Germinal center (tissue), 1 donor: ENCODE results near the gene TRMT44.
A peak's percentile ranks its signal among the peaks of the same experiment; 100 is the strongest.
"Not testable (repeated sequence)": the region's sequence is repeated elsewhere in the genome, so short reads cannot be mapped to it uniquely, and the experiment has no call there.

Experiments
- DNase-seq: peaks from one replicate; pipeline ENCODE4 v3.0.0; 2012; ENCODE audit warnings: mixed read lengths, low spot score

The TRMT44 gene

DNA sequence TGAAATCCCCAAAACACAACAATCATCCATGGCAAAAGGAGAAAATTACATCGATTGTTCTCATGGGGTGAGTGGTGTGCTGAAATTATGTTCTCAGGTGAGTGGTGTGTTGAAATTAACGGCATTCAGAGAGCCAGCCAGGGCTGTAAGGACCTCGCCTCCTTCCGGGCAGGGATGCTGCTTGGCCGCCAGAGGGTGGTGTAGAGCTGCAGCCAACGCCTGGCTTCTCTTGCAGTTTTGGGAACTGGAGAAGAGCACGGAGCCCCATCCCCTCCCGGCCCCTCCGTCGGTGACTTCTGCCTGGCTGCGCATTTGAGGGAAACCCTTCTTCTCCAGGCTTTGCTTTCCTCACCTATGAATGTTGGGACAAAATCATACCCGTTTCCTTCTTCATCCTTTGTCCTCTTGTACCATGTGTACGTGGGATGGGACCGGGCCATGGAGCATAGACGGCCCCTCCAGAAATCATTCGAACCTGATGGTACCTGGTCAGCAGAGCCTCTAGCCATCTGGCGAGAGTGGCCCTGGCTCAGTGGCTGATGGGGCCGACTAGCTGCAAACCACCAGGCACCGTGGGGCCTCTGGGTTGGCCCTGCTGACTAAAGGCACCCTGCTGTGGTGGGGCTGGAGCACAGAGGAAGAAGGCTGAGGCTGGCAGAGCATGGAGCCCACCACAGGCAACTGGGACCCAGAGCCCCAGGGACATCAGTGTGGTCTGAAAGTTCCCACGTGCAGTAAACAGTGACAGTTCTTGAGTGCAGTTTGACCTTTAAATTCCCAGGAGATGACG lies 28.4 kb downstream of the TRMT44 start:
- DNase-seq: peak; percentile 65

DNA sequence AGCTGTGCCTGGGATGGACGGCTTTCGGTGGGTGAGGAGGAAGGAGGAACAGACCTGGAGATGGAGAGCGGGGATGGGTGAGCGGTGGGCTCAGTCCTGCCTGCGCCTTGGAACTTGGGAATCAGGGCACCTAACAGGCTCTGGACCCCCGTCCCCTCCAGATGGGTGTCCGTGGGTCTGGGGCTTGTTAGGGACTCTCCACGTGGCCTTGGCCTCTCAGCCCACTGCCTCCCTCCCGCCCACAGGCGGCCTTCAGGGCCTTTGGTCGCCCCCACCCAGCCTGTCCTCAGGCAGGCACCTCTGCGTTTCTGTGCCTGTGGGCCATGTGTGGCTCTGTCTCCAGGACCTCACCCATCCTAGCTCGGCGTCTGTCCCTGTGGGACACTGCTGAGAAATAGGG lies 29.0 kb downstream of the TRMT44 start:
- no peak for DNase-seq

DNA sequence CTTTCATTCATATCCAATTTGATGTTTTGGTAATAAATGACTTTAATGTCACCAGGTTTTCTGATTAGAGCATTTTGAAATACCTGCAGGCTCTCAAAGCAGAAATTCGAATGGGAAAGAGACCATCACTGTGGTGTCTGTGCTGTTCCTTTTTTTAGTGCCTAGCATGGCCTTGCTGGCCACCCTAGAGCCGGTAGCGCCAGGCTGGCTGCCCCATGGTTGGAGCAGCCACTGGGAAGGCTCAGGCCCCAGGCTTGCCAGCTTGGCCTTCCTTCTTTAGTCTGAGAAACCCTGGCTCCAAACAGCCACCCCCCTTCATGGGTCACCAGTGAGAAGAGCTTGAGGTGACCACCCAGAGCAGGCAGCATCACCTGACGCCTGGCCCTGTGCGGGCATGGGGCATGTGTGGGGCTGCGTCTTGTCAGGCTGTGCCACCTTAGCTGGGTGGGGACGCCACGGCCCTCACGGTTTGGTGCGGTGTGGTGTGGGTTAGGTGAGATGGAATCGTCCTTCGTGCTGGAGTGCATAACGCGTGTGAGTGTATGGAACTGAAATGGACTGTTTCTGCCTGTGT lies 30.0 kb downstream of the TRMT44 start:
- no peak for DNase-seq

DNA sequence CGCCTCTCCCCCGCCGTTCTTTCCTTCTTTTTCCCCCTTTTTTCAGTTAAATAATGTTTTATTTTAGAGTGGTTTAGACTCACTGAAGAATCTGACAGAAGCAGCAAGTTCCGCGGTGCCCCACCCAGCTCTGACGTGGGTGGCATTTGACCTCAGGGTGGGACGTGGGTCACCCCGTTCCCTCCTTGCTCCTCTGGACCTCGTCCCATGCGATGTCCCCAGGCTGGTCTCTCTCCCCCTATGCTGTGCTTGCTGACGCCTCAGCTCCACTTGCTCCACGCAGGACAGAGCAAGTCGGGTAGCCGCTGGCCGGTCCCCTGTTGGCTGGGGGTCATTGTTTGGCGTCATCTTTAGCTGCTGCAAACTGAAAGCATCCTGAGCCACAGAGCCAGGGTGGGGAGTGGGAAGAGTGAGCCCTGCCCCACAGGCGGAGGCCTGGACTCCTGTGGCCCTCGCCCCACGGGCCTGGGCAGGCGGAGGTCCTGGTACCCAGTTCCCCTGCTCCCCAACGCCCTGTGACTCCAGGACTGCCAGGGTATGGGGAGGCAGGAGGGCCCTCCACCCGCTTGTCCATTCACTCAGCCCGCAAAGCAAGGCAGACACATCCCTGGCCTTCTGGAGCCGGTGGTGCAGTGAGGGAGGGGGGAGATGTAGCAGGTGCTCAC lies 30.8 kb downstream of the TRMT44 start:
- no peak for DNase-seq

DNA sequence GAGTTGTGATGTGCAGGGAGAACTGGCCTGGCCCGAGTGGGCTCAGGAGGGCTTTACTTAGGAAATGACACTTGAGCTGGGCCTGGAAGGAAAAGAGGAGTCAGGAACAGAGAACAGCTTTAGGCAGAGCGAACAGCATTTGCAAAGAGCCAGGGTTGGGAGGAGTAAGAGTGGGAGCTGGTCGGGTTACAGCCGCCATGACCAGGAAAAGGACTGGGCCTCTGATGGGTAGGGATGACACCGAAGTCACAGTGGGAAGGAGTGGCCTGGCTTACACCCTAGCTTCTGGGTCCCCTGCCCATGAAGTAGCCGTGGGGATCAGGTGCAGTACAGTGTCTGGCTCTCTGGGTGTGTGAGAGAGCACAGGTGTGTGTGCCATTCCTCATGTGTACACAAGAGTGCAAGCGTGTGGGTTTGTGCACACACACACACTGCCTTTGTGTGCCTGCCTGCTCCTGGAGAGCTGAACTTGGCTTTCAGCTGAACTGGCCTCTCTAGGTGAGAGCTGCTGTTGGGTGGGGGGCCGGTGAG lies 31.6 kb downstream of the TRMT44 start:
- DNase-seq: no peak

DNA sequence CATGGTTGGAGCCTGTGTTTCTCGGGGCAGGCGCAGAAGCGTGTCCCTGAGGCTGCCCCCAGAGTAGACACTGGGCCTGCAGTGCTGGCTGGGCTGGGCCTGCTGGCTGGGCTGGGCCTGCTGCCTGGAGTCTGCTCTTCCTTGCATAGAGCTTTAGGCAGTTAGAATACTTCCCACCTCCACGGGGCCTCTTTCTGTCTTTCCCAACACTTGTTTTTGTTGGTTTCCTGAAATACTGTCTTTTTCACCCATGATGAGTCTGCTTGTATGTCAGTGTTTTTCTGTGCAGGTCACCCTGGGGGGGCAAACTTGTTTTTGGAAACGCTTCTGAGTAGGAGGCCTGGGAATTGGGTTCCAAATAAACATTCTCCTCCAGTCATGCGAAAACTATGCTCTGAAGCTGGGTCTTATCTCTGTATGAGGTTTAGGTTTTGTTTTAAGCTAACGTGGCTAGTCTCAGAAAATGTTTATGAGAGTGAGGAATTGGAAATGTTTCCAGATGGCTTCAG lies 32.2 kb downstream of the TRMT44 start:
- no peak for DNase-seq

DNA sequence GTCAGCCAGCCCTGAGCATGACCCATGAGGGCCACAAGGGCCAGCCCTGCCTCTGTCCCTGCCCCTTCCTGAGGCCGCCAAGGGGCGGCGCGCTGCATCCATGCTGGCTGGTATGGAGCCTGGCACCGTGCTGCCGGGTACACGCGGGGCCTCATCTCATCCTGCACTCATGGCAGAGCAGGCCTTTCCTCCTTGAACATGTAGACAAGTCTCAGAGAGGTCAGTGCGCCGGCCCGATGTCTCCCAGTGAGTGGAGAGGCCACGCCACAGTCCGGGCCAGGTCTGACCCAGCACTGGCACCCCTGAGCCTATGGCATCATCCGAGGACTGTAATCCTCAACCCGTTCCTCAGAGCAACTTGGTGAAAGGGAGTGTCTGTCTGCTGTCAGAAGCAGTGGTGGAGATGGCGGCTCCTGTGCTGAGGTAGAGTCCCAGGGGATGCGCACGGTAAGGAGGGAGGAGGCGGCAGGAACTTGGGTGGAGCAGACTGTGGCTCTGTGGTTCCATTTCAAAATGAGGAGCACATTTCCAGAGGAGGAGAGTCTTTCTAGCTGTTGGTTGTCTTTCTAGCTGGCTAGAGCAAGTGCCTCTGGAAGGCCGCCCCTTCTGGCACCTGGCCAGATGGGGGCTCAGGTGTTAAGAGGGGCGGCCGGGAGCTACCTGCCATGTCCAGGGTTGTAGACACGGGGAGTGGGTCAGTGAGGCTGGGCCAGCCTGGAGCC lies 32.8 kb downstream of the TRMT44 start:
- no peak for DNase-seq

DNA sequence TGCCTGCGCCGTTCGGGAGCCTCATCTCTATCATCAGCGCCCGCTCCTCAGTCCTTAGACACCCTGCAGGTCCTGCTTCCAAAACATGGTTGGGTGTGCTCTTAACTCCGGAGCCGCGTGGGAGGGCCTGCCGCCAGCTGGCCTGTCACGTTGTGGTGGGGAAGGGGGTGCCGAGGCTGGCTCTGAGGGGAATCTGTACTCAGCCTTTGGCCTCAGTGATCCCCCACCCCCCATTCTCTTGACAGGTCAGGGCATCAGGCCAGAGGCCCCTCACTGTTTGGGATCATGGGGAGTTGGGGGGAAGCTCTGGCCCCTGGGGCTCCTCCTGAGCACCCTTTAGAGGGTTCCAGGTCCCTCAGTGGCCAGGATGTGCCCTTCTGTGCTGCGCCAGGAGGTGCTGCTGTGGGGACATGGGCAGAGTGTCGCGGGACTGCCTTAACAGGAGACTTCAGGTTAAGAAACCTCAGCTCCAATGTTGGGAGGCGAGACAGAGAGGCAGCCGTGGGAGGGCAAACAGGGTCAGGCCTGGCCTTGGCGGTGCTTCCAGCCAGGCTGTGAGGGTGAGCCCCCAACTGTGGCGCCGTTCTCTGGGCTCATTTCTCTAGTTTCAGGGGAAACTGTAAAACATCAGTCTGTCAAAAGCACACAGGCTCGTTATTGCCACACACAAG lies 33.5 kb downstream of the TRMT44 start:
- DNase-seq: no peak

DNA sequence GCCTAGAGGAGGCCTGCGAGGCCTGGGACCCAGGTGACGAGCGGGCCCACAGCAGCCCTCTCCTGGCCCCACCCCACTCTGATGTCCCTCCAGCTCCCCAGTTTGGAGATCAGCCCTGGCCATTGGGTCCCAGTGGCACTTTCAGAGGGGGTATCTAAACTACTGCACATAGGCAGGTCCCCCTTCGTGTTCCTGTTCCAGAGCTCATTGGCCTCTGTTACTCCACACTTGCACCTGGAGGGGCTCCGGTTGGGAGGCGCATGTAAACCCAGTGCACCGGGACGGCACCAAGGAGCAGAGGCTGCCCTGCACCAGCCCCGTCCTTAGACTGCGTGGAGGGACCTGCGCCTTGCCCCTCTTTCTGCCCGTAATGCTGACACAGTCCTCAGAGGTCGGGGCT lies 34.3 kb downstream of the TRMT44 start:
- no peak for DNase-seq

DNA sequence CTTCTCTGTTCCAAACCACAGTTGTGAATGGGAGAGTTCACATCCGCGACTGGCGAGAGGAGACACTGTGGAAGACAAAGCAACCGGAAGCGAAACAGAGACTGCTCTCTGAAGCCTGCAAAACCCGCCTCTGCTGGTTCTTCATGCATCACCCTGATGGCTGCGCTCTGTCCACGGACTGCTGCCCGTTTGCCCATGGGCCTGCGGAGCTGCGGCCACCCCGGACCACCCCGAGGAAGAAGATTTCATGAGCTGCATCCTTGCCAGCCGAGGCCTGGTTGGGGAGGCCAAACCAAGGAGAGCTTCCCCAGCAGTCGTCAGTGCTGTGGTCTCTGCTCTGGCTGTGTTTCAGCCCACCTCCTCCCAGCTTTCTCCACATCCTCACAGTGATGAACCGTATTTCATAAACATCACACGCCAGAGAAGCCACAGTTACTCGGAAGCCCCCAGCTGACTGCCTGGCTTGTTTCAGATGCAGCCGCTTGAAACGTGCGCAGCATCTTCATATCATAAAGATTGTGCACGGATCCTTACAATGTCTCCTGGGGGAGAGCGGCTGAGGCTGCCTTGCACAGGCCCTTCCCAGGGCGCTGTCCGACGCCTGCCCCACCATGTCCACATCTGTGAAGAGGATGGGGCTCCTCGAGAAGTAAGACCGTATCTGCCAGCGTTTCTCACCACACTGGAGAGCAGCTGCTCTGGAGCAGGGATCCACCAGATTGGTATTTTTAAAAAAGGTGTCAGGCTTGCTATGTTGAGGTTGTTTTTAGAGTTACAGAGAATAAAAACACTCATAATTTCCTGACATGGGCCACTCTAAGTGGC lies 35.4 kb downstream of the TRMT44 start:
- DNase-seq: no peak

DNA sequence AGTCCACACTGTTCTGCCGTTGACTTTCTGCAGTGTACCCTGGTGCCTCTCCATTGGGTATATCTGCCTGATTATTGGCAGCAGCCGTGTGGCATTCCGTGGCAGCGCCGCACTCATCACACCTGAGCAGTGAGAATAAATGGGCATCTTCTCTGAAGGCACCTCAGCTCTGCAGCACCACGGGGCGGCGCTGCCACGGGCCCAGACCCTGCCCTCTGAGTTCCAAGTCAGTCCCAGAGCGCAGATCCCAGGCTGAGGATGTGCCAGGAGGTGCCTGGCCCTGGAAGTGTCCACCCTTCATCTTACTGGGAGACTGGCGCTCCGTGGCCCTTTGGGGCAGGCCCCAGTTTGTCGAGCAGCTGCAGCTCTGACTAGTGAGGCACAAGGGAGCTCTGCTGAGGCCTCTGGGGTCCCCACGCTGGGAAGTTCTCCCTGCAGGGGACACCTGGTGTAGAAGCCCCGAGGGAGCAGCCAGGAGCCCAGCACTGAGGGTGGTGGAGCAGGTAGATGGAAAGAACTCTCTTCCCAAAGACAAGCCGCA lies 36.6 kb downstream of the TRMT44 start:
- DNase-seq: no peak

DNA sequence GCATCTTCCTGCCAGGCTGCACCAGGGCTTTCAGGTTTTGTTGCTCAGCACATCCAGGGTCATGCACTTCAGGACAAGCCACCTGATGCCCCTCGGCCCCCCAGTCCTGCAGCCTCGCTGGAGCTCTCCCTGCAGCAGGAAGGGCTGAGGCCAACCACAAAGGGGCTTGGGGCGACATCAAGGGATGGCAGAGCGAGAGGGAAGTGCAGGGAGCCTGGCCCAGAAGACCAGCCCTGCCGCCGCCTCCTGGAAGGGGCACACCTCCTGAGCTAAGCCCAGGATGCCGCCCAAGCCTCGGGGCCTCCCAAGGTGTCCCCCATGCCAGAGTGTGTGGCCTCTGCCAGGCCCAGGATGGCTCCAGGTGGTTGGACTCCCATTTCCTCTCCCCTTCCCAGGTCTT lies 37.1 kb downstream of the TRMT44 start:
- no peak for DNase-seq

DNA sequence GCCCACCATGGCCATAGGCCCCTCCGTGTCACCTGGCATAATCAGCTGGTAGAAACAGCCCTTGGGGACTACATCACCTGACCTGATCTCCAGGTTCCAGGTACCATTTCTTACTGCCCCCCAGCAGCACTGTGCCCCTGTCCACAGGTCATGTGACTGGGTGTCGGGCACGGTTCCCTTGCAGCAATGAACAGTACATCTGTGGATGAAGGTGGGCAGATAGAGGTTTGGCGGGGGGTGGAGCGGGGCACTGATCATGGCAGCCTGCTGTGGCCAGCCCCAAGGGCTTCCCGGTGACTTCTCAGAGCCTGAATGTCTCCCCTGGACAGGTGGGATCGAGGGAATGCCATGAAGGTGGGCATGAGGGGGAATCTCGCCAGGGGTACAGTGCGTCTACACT lies 37.8 kb downstream of the TRMT44 start:
- no peak for DNase-seq

DNA sequence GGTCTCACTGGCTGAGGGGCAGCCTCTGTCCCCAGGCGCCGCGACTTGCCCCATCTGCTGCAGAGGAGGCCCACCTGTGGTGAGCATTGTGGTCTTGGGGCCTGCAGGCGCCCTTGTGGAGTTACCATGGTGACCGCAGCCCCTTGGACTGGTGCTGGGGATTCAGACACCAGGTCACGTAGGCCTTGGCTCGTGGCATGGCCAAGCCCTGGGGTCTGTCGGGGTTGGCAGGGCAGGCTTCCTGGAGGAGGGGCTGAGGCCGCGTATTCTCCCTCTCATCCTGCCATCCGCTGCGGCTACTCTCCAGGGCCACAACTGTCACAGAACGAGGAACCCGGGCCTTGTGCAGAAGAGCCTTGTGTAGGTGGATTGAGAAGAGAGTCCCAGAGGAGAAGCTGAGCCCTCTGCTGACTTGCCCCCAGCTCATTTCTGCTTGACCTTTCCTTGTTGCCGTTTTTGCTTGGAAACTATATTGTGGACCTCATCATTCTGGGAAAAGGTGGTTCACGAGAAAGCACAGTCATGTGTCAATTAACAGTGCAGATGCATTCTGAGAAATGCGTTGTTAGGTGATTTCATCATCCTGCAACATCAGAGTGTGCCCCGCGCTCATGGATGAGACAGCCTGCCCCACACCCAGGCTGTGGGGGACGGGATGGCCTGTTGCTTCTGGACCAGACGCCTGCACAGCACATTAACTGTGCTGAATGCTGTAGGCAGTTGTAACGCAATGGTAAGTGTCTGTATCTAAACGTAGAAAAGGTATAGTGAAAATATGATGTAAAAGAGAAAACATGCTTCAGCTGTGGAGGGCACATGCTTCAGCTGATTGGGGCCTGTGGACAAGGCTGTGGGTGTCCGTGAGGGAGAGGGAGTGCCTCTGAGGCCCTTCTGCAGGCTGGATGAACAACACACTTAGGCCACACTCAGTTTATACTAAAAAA lies 38.5 kb downstream of the TRMT44 start:
- no peak for DNase-seq

DNA sequence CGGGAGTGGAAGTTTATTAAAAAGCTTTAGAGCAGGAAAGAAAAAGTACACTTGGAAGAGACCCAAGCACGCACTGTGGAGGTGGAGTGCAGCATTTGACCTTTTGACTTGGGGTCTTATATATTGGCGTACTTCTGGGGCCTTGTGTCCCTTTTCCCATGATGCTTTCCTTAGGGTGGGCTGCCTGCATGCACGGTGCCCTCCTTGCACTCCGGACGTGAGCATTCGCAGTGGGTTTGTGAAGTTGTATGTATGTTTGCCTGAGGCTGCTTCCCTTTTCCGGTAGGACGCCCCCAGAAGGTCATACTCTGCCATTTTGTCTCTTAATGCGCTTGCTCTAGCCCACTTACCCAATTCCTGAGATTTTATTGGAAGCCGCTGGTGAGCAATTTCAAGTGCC lies 39.6 kb downstream of the TRMT44 start:
- DNase-seq: no peak

DNA sequence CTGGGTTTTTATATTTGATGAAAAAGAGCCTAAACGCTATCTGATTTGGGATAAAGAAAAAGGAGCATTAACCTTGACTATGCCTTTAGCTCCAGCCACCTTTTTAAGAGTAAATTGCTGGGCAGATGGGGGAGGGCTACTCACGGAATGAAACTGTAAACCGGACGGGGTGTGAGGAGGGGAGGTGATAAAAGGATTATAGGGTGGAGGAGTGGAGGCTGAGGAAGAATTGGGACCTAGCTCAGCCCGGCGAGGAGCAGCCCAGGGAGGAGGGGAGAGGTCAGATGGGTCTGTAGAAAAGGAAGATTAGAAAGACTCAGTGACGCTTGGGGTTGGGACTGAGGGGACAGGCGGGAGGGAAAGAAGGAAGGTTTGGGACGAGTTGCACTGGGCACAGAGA lies 46.1 kb downstream of the TRMT44 start:
- not testable (repeated sequence) for DNase-seq

DNA sequence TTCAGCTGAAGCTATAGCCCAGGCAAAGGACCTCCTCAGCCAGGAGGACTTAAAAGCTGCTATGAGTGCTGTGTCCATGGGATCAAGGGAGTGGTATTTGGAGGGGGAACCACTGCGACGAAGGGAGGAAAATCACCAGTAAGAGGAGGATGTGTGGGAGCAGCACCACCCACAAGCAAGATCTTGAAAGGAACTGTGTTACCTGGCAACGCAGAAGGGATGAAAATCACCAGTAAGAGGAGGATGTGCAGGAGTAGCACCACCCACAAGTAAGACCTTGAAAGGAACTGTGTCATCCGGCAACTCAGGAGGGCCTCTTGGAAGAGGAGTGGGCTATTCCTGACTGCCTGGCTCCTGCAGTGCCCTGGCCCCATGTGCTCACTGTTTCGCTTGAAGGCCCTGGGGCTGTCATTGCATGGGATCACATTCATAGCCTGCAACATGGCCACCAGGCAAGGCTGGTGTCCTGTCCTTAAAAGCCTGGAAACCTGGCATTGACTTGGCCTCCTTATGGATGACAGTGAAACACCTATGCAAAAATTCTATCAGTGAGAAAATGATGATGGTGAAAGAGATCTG lies 48.3 kb downstream of the TRMT44 start:
- DNase-seq: no peak

DNA sequence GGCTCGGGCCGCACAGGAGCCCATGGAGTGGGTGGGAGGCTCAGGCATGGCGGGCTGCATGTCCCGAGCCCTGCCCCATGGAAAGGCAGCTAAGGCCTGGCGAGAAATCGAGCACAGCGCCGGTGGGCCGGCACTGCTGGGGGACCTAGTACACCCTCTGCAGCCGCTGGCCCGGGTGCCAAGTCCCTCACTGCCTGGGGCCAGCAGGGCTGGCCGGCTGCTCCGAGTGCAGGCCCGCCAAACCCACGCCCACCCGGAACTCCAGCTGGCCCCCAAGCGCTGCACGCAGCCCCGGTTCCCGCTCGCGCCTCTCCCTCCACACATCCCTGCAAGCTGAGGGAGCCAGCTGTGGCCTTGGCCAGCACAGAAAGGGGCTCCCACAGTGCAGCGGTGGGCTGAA lies 50.9 kb downstream of the TRMT44 start:
- DNase-seq: not testable (repeated sequence)

DNA sequence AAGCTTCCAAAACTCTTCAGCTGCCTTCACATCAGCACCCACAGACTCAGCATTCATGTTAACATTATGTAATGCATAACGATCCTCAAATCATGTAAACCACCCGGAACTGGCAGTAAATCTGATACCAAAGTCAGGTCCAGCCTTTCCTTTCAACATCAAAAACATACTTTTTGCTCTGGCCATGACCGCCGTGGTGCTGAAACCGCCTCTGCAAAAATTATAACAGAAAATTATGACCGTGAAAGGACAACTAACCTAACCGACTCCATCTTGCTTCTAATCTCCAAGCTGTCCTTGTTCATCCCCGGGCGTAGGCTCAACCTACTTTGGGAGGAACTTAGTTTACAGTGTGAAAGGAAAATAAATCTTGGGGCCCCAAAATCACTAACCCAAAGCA lies 51.6 kb downstream of the TRMT44 start:
- no peak for DNase-seq
